K562 (cell line): ENCODE results near the gene LOXL3. TPM values are rescaled to one million over a fixed set of nuclear protein-coding genes. Genes with fewer than 3 reads are reported as not detected.
A peak's percentile ranks its signal among the peaks of the same experiment; 100 is the strongest.

Experiments
- CEBPG ChIP-seq, 3 experiments: fragments of 200-800 bp in 1 of 3; sonication (Bioruptor generic) in 1 of 3; sonication (generic) in 1 of 3; formaldehyde crosslinking in 1 of 3; IDR thresholded peaks in 2 of 3; conservative IDR thresholded peaks in 1 of 3; 2 replicates each; pipeline versions ENCODE4 v1.6.1 to v1.8.0; 2016 to 2022; ENCODE audit warnings: missing compliant biosample characterization in 2 of 3, missing genetic modification characterization in 2 of 3, mild to moderate bottlenecking in 1 of 3, missing genetic modification reagents in 1 of 3
- CREM ChIP-seq: IDR thresholded peaks from 2 replicates; pipeline ENCODE4 v1.6.1; 2014; ENCODE audit warnings: antibody characterized with exemption, low read depth
- EP300 ChIP-seq: IDR thresholded peaks from 2 replicates; pipeline ENCODE4 v1.6.1; 2012; ENCODE audit warnings: low read length, improper control_type of control experiment
- KDM4B ChIP-seq, 2 experiments: fragments of 450-650 bp in 1 of 2; sonication (generic) in 1 of 2; IDR thresholded peaks; 2 replicates each; pipeline ENCODE4 v1.6.1; 2016 to 2017; ENCODE audit warnings: borderline replicate concordance in 2 of 2, antibody characterized with exemption in 1 of 2, low read depth in 1 of 2, mild to moderate bottlenecking in 1 of 2
- MECOM ChIP-seq: fragments of 250-450 bp; sonication (Bioruptor Pico); IDR thresholded peaks from 2 replicates; pipeline ENCODE4 v1.8.0; 2022; ENCODE audit warnings: inconsistent platforms
- SIRT6 ChIP-seq: IDR thresholded peaks from one replicate; pipeline ENCODE4 v1.6.1; 2012; ENCODE audit warnings: low read depth, mild to moderate bottlenecking, control low read depth, inconsistent platforms, low read length, moderate library complexity
- SMC3 ChIP-seq: conservative IDR thresholded peaks from 2 replicates; pipeline ENCODE4 v1.6.1; 2011; ENCODE audit warnings: low read depth, low read length, improper control_type of control experiment; ENCODE audit not compliant: insufficient read depth
- THRAP3 ChIP-seq: fragments of 450-650 bp; IDR thresholded peaks from 2 replicates; pipeline ENCODE4 v1.6.1; 2016; ENCODE audit warnings: mild to moderate bottlenecking, inconsistent platforms, borderline replicate concordance
- THRB ChIP-seq: fragments of 450-650 bp; formaldehyde crosslinking; conservative IDR thresholded peaks from 2 replicates; pipeline ENCODE4 v1.4.0; 2022; ENCODE audit warnings: mild to moderate bottlenecking, missing genetic modification characterization
- ZNF134 ChIP-seq: fragments of 250-450 bp; sonication (Bioruptor Pico); conservative IDR thresholded peaks from 2 replicates; pipeline ENCODE4 v1.4.0; 2020
- ZNF431 ChIP-seq: sonication (generic); formaldehyde crosslinking; IDR thresholded peaks from 2 replicates; pipeline ENCODE4 v1.8.0; 2022; ENCODE audit warnings: mild to moderate bottlenecking, missing genetic modification reagents
- polyA plus RNA-seq, 8 experiments: library from polyadenylated mRNA; depleted of rRNA in 4 of 8; stranded (reverse) in 5 of 8; unstranded in 3 of 8; fragments of >200 nt; fragmentation: Nextera tagmentation in 2 of 8; fragmentation: Illumina TruSeq in 1 of 8; extraction: Ambion mirVana in 2 of 8; extraction: Trizol in 1 of 8; gene quantifications; 2 replicates each; pipeline versions ENCODE4 v1.2.1 to v1.2.3, GENCODE V29; 2011 to 2014; ENCODE audit warnings: inconsistent platforms in 1 of 8, missing spikeins in 1 of 8
- total RNA-seq, 7 experiments: library from RNA; depleted of rRNA in 6 of 7; stranded (reverse); fragments of >200 nt in 6 of 7; fragmentation: Illumina TruSeq in 2 of 7; extraction: Trizol in 2 of 7; gene quantifications; 2 replicates each; pipeline versions ENCODE4 v1.2.1 to v1.2.3, GENCODE V29; 2011 to 2021; ENCODE audit warnings: low replicate concordance in 1 of 7
- TF ChIP-seq, protein P1 (sequence below): sonication (generic); formaldehyde crosslinking; IDR thresholded peaks from 2 replicates; pipeline ENCODE4 v1.8.1; 2022; ENCODE audit warnings: missing genetic modification reagents
- TF ChIP-seq, protein P2 (sequence below), 2 experiments: IDR thresholded peaks; 2 replicates each; pipeline ENCODE4 v1.6.1; 2011; ENCODE audit warnings: borderline replicate concordance in 1 of 2, control low read depth in 1 of 2, low read depth in 1 of 2, low read length in 1 of 2, mild to moderate bottlenecking in 1 of 2, mixed read lengths in 1 of 2, moderate library complexity in 1 of 2; ENCODE audit not compliant: insufficient read depth in 1 of 2, insufficient read length in 1 of 2, poor library complexity in 1 of 2, severe bottlenecking in 1 of 2; ENCODE audit errors: extremely low read depth in 1 of 2
- TF ChIP-seq, protein P3 (sequence below): sonication (generic); formaldehyde crosslinking; IDR thresholded peaks from 2 replicates; pipeline ENCODE4 v1.8.1; 2023; ENCODE audit warnings: mild to moderate bottlenecking, missing genetic modification reagents
- TF ChIP-seq, protein P4 (sequence below): fragments of 150-350 bp; IDR thresholded peaks from 2 replicates; pipeline ENCODE4 v1.6.1; 2014; ENCODE audit warnings: low read depth, mild to moderate bottlenecking, low read length, borderline replicate concordance

The LOXL3 gene
- total and polyA plus RNA-seq, 9 of the 15 experiments (the other 6 are each of a cell fraction or from before 2014, with no cell fraction given) = 0.22 to 0.99 (median 0.31) TPM

DNA sequence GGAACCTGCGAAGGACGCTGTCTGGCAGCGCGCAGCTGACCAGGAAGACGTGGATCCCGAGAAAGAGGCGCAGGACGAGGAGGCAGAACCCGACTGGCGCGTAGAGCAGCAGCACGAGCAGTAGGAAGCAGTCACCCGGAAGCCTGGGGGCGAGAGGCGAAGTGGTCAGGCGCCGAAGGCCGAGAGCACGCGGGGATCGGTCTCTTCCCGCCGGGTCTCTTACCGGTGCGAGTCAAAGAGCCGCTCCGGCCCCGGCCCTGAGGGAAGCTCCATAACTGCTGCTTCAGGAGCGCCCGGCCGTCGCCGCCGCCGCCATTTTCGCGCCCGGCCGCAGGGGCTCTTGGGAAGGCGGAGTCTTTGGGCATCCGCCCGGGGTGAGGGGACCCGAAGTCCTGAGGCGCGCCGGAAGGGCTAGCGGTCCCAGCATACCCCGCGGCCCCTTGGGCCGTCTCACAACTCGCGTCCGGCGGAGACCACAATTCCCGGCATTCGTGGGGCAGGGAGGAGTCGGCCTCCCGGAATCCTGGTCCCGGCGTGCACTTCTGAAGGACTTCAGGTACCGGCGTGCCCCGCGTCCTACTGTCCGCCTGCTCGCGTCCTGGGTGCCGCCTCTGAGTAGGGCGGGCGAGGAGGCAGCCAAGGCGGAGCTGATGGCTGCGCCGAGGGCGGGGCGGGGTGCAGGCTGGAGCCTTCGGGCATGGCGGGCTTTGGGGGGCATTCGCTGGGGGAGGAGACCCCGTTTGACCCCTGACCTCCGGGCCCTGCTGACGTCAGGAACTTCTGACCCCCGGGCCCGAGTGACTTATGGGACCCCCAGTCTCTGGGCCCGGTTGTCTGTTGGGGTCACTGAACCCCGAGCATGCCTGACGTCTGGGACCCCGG lies 24.1 kb downstream of the LOXL3 start, which contains the start of the genes AUP1 and HTRA2 (continued):
- TF ChIP-seq, protein P1, sequence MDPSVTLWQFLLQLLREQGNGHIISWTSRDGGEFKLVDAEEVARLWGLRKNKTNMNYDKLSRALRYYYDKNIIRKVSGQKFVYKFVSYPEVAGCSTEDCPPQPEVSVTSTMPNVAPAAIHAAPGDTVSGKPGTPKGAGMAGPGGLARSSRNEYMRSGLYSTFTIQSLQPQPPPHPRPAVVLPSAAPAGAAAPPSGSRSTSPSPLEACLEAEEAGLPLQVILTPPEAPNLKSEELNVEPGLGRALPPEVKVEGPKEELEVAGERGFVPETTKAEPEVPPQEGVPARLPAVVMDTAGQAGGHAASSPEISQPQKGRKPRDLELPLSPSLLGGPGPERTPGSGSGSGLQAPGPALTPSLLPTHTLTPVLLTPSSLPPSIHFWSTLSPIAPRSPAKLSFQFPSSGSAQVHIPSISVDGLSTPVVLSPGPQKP (CRISPR knock-in tag) = no peak
- TF ChIP-seq, protein P2, sequence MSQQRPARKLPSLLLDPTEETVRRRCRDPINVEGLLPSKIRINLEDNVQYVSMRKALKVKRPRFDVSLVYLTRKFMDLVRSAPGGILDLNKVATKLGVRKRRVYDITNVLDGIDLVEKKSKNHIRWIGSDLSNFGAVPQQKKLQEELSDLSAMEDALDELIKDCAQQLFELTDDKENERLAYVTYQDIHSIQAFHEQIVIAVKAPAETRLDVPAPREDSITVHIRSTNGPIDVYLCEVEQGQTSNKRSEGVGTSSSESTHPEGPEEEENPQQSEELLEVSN (IDR thresholded peaks at IDR 0.05; ENCODE audit: borderline replicate concordance in 1 of 2, extremely low read depth in 1 of 2, insufficient read depth in 1 of 2, insufficient read length in 1 of 2, low read depth in 1 of 2, low read length in 1 of 2, poor library complexity in 1 of 2, severe bottlenecking in 1 of 2) = peak; percentile 42 to 45
- TF ChIP-seq SIRT6 (no peak), THRB (CRISPR knock-in tag) (no peak), THRAP3 (no peak), MECOM (CRISPR knock-in tag) (no peak), EP300 (0 out of 2 replicates have a peak, but pooled peaks have one; percentile 15), ZNF431 (no peak), ZNF134 (CRISPR knock-in tag) (no peak), CREM (peak; percentile 93), CEBPG (CRISPR knock-in tag; IDR thresholded peaks at IDR 0.05) (no peak), CEBPG (tag; conservative IDR thresholded peaks at IDR 0.05 in 1 of 2, IDR thresholded peaks at IDR 0.05 in 1 of 2) (no peak), SMC3 (no peak), KDM4B (IDR thresholded peaks at IDR 0.05; ENCODE audit: borderline replicate concordance in 2 of 2, low read depth in 1 of 2) (peak in 1 of 2 experiments; percentile 69; a peak in 2 of 4 replicates)
- TF ChIP-seq, protein P3, sequence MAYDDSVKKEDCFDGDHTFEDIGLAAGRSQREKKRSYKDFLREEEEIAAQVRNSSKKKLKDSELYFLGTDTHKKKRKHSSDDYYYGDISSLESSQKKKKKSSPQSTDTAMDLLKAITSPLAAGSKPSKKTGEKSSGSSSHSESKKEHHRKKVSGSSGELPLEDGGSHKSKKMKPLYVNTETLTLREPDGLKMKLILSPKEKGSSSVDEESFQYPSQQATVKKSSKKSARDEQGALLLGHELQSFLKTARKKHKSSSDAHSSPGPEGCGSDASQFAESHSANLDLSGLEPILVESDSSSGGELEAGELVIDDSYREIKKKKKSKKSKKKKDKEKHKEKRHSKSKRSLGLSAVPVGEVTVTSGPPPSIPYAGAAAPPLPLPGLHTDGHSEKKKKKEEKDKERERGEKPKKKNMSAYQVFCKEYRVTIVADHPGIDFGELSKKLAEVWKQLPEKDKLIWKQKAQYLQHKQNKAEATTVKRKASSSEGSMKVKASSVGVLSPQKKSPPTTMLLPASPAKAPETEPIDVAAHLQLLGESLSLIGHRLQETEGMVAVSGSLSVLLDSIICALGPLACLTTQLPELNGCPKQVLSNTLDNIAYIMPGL (CRISPR knock-in tag) = no peak
- TF ChIP-seq, protein P4, sequence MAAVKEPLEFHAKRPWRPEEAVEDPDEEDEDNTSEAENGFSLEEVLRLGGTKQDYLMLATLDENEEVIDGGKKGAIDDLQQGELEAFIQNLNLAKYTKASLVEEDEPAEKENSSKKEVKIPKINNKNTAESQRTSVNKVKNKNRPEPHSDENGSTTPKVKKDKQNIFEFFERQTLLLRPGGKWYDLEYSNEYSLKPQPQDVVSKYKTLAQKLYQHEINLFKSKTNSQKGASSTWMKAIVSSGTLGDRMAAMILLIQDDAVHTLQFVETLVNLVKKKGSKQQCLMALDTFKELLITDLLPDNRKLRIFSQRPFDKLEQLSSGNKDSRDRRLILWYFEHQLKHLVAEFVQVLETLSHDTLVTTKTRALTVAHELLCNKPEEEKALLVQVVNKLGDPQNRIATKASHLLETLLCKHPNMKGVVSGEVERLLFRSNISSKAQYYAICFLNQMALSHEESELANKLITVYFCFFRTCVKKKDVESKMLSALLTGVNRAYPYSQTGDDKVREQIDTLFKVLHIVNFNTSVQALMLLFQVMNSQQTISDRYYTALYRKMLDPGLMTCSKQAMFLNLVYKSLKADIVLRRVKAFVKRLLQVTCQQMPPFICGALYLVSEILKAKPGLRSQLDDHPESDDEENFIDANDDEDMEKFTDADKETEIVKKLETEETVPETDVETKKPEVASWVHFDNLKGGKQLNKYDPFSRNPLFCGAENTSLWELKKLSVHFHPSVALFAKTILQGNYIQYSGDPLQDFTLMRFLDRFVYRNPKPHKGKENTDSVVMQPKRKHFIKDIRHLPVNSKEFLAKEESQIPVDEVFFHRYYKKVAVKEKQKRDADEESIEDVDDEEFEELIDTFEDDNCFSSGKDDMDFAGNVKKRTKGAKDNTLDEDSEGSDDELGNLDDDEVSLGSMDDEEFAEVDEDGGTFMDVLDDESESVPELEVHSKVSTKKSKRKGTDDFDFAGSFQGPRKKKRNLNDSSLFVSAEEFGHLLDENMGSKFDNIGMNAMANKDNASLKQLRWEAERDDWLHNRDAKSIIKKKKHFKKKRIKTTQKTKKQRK = no peak
